Measurements from ENCODE around the gene STAT1.

Gene STAT1

DNA sequence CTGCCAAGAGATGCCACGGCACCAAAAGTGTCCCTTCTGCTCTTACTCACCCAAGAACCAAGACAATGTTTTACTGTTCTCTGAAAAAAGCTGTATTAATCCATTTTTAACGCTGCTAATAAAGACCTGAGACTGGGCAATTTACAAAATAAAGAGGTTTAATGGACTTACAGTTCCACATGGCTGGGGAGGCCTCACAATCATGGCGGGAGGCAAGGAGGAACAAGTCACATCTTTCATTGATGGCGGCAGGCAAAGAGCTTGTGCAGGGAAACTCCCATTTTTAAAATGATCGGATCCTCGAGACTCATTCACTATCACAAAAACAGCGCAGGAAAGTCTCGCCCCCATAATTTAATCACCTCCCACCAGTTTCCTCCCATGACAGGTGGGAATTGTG, 1.9 kb upstream of the STAT1 start:
- H3K4me1 ChIP-seq (ENCODE audit: control insufficient read depth, insufficient read depth, low read length), result peaks cover 26% of the 10 kb centered on the region
- H3K27ac ChIP-seq (ENCODE audit: low read length), result no peak overlapping the region
- peaks cover 0 to 6% of the 10 kb centered on the region in 2 donors for H3K36me3 ChIP-seq (ENCODE audit: control insufficient read depth in 2 of 2, insufficient read depth in 2 of 2, low read length in 2 of 2)
- H3K27me3 ChIP-seq (ENCODE audit: control insufficient read depth in 1 of 2, insufficient read depth in 2 of 2, low read length in 2 of 2), result no peaks in the 10 kb centered on the region
- no peaks in the 10 kb centered on the region for H3K9me3 ChIP-seq (ENCODE audit: control insufficient read depth in 2 of 2, low read length in 2 of 2)
- no peak overlapping the region for H3K4me3 ChIP-seq (ENCODE audit: low read length in 2 of 2)
- H3K9ac ChIP-seq (ENCODE audit: low read length in 2 of 2), result no peak overlapping the region

DNA sequence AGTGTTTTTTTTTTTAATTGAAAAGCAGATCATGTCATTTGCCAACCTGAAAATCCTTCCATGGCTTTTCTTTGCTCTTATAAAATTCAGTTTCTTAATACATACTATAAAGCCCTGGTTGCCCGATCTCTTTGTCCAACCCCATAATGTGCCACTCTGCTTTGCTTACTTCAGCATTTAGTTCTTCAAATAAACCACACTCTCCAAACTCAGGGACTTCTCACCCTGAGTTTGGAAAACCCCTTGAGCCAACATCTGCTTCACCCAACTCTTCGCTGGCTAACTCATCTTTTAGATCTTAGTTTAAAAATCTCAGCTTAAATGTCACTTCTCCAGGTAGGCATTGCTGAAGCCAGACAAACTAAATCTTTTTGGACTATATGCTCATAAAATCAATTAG, 1.3 kb upstream of the STAT1 start:
- Histone ChIP-seq H3K27me3 (ENCODE audit: control insufficient read depth in 1 of 2, insufficient read depth in 2 of 2, low read length in 2 of 2) (no peaks in the 10 kb centered on the region), H3K36me3 (ENCODE audit: control insufficient read depth in 2 of 2, insufficient read depth in 2 of 2, low read length in 2 of 2) (peaks cover 0 to 6% of the 10 kb centered on the region in 2 donors), H3K9me3 (ENCODE audit: control insufficient read depth in 2 of 2, low read length in 2 of 2) (no peaks in the 10 kb centered on the region), H3K4me3 (ENCODE audit: low read length in 2 of 2) (no peak overlapping the region), H3K4me1 (ENCODE audit: control insufficient read depth, insufficient read depth, low read length) (peaks cover 24% of the 10 kb centered on the region), H3K9ac (ENCODE audit: low read length in 2 of 2) (no peak overlapping the region), H3K27ac (ENCODE audit: low read length) (no peak overlapping the region)

DNA sequence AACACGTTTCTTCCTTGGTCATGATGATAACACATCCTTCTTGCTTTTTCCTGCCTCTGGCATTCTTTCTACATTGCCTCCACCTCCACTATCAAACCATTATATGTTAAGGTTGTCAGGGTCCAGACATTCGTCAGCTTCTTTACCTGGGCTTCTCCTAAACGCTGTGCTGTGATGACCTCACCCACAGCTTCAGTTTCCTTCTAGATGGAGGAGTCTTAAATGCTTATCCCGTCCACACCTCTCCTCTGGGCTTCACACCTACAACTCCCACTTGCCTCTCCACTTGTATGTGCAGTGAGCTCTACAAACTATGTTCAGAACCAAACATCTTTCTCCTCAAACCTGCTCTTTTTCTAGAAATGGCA, 666 bp upstream of the STAT1 start:
- H3K9me3 ChIP-seq (ENCODE audit: control insufficient read depth in 2 of 2, low read length in 2 of 2), result no peaks in the 10 kb centered on the region
- H3K27ac ChIP-seq (ENCODE audit: low read length), result peak overlapping the region; percentile 86
- H3K9ac ChIP-seq (ENCODE audit: low read length in 2 of 2), result peak overlapping the region; percentile 80
- peak overlapping the region; percentile 85 to 99 for H3K4me3 ChIP-seq (ENCODE audit: low read length in 2 of 2)
- H3K36me3 ChIP-seq (ENCODE audit: control insufficient read depth in 2 of 2, insufficient read depth in 2 of 2, low read length in 2 of 2), result peaks cover 1 to 11% of the 10 kb centered on the region in 2 donors
- H3K27me3 ChIP-seq (ENCODE audit: control insufficient read depth in 1 of 2, insufficient read depth in 2 of 2, low read length in 2 of 2), result no peaks in the 10 kb centered on the region
- H3K4me1 ChIP-seq (ENCODE audit: control insufficient read depth, insufficient read depth, low read length), result peaks cover 24% of the 10 kb centered on the region

DNA sequence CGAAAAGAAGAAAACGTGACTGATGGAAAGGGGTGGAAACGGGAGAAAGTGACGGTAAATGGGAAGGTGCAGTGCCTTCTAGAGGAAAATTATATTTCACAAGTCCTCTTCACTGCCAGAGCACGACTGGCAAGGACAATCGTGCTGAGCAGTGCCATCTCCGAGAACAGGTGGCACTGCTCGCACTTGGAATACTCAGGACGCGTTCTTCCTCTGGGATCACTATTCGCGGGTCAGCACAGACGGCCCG, 364 bp downstream of the STAT1 start:
- Histone ChIP-seq H3K36me3 (ENCODE audit: control insufficient read depth in 2 of 2, insufficient read depth in 2 of 2, low read length in 2 of 2) (peaks cover 4 to 15% of the 10 kb centered on the region in 2 donors), H3K9me3 (ENCODE audit: control insufficient read depth in 2 of 2, low read length in 2 of 2) (no peaks in the 10 kb centered on the region), H3K9ac (ENCODE audit: low read length in 2 of 2) (peak overlapping the region; percentile 86 to 93), H3K4me1 (ENCODE audit: control insufficient read depth, insufficient read depth, low read length) (peaks cover 24% of the 10 kb centered on the region), H3K27me3 (ENCODE audit: control insufficient read depth in 1 of 2, insufficient read depth in 2 of 2, low read length in 2 of 2) (no peaks in the 10 kb centered on the region), H3K27ac (ENCODE audit: low read length) (peak overlapping the region; percentile 86), H3K4me3 (ENCODE audit: low read length in 2 of 2) (peak overlapping the region; percentile 97 to 99)

DNA sequence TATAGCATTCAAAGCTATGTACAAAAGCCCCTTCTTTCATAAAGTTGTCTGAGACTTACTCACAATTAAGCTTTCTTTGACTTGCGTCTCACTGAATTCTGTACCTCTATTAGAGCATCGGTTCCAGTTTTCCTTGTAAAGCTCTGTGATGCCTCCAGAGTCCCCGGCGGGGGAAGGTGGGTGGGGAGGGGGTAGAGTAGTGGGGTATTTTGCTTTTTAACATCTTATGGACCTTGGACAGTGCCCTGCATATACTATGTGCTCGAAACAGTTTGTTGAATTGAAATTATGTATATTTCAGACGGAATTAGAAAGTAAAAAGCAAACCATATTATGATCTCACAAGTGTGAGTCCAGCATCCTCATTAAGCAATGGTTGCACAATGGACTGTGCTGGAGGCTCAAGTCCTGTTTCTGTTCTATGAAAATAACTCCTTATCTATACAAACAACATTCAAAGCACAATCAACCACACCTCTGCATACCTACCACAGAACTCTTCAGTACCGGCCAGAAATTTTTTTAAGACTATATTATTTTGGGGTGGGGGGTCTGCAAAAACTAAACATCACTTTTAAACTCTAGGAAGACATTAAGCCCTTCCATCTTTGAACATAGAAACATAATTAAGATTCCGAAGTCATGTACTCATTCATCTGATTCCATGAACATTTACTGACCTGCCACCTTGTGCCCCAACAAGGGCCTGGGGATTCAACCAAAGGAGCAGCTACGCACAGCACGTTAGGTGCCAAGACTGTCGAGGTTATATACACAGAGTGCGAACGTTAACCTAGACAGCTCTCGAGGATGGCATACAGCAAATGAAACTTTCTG, 908 bp downstream of the STAT1 start:
- H3K27me3 ChIP-seq (ENCODE audit: control insufficient read depth in 1 of 2, insufficient read depth in 2 of 2, low read length in 2 of 2), result no peaks in the 10 kb centered on the region
- H3K4me1 ChIP-seq (ENCODE audit: control insufficient read depth, insufficient read depth, low read length), result peaks cover 24% of the 10 kb centered on the region
- peak overlapping the region; percentile 86 to 93 for H3K9ac ChIP-seq (ENCODE audit: low read length in 2 of 2)
- peaks cover 8 to 19% of the 10 kb centered on the region in 2 donors for H3K36me3 ChIP-seq (ENCODE audit: control insufficient read depth in 2 of 2, insufficient read depth in 2 of 2, low read length in 2 of 2)
- H3K9me3 ChIP-seq (ENCODE audit: control insufficient read depth in 2 of 2, low read length in 2 of 2), result no peaks in the 10 kb centered on the region
- peak overlapping the region; percentile 86 for H3K27ac ChIP-seq (ENCODE audit: low read length)
- H3K4me3 ChIP-seq (ENCODE audit: low read length in 2 of 2), result peak overlapping the region; percentile 97 to 99

DNA sequence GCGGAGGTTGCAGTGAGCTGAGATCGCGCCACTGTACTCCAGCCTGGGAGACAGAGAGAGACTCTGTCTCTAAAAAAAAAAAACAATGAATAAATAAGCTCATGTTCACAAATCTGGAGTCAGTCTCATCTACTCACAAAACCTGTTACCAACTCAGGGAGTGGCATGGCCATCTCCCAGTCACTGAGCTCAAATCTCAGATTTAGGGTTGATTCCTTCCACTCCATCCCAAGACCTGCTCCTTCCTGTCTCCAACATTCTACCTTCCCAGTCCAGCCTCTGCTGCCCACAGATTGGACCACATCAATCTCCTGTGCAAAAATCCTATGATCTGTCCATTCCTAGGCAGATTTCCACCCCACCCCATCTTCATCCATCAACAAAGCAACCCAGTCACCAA, 1.6 kb downstream of the STAT1 start:
- no peak overlapping the region for H3K27ac ChIP-seq (ENCODE audit: low read length)
- peak overlapping the region; percentile 97 to 99 for H3K4me3 ChIP-seq (ENCODE audit: low read length in 2 of 2)
- no peak overlapping the region for H3K9ac ChIP-seq (ENCODE audit: low read length in 2 of 2)

DNA sequence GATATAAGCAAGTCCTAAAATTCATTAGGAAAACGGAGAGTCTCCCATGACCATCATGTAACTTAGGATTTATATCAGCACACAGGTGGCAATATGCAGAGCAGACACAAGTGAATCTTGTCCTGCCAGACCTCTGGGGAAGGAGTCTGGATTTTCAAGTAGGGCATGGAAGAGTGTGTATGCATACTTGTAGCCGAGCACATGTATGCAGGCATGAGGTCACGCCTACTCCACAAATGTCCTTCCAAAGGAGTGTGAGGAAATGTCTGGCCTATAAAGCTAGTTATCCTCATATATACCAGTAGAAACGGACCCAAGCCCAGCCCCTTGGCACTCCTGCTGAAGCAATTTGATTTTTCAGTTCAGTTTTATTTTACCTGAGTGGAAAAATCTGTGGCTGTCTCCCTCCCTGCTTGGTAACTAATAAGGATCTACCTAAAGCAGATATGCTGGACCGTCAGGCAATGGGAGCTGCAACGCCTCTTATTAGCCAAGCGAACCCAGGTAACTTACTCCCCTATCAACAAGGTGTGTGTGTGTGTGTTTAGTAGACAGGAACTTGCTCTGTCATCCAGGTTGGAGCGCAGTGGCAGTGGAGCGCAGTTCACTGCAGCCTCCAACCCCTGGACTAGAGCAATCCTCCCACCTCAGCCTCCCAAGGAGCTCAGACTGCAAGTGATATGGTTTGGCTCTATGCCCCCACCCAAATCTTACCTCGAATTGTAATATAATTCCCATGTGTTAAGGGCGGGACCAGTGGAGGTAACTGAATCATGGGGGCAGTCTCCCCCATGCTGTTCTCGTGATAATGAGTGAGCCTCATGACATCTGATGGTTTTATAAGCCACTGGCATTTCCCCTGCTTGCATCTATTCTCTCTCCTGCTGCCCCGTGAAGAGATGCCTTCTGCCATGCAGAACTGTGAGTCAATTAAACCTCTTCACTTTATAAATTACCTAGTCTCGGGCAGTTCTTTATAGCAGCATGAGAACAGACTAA, 2.8 kb downstream of the STAT1 start:
- H3K9me3 ChIP-seq (ENCODE audit: control insufficient read depth in 2 of 2, low read length in 2 of 2), result no peaks in the 10 kb centered on the region
- H3K27me3 ChIP-seq (ENCODE audit: control insufficient read depth in 1 of 2, insufficient read depth in 2 of 2, low read length in 2 of 2), result no peaks in the 10 kb centered on the region
- H3K4me3 ChIP-seq (ENCODE audit: low read length in 2 of 2), result no peak overlapping the region
- peaks cover 24% of the 10 kb centered on the region for H3K4me1 ChIP-seq (ENCODE audit: control insufficient read depth, insufficient read depth, low read length)
- H3K27ac ChIP-seq (ENCODE audit: low read length), result no peak overlapping the region
- H3K36me3 ChIP-seq (ENCODE audit: control insufficient read depth in 2 of 2, insufficient read depth in 2 of 2, low read length in 2 of 2), result peaks cover 19 to 33% of the 10 kb centered on the region in 2 donors
- H3K9ac ChIP-seq (ENCODE audit: low read length in 2 of 2), result no peak overlapping the region

More for the DNA sequence above, 1.6 kb downstream of the STAT1 start:
- peaks cover 24% of the 10 kb centered on the region for H3K4me1 ChIP-seq (ENCODE audit: control insufficient read depth, insufficient read depth, low read length)
- peaks cover 8 to 22% of the 10 kb centered on the region in 2 donors for H3K36me3 ChIP-seq (ENCODE audit: control insufficient read depth in 2 of 2, insufficient read depth in 2 of 2, low read length in 2 of 2)
- no peaks in the 10 kb centered on the region for H3K27me3 ChIP-seq (ENCODE audit: control insufficient read depth in 1 of 2, insufficient read depth in 2 of 2, low read length in 2 of 2)
- H3K9me3 ChIP-seq (ENCODE audit: control insufficient read depth in 2 of 2, low read length in 2 of 2), result no peaks in the 10 kb centered on the region

DNA sequence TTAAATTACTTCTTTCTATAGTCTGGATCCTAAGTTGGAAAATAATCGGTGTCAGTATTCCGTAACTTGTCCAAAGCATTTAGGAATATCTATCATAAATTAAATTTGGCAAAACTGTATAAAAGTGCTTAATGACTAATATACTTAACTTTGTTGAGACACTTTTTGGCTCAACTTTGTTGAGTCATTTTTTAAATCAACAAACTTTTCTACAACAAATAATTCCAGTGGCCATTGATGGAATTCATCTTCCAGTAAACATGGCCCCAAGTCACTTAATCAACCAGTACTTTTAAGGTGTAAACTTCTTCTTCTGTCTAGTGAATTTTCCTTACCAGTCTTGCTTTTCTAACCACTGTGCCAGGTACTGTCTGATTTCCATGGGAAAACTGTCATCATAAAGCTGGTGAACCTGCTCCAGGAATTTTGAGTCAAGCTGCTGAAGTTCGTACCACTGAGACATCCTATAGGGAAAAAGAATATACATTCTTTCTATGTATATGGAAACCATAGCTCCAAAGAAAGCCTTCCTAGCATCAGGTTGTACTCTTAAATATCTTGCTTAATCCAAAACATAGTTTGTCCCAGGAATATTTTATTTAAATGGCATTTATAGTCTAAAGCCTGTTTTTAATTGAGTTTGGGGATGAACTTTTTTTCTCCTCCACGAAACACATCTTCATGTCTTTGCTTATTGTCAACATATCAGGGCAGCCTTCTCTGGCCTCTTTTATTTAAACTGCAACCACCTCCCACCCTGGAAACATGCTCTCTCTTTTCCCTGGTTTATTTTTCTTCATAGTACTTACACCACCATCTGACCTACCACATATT, 4.2 kb downstream of the STAT1 start:
- no peak overlapping the region for H3K4me3 ChIP-seq (ENCODE audit: low read length in 2 of 2)
- peaks cover 24% of the 10 kb centered on the region for H3K4me1 ChIP-seq (ENCODE audit: control insufficient read depth, insufficient read depth, low read length)
- H3K27ac ChIP-seq (ENCODE audit: low read length), result no peak overlapping the region
- no peak overlapping the region for H3K9ac ChIP-seq (ENCODE audit: low read length in 2 of 2)
- peaks cover 32 to 46% of the 10 kb centered on the region in 2 donors for H3K36me3 ChIP-seq (ENCODE audit: control insufficient read depth in 2 of 2, insufficient read depth in 2 of 2, low read length in 2 of 2)
- H3K9me3 ChIP-seq (ENCODE audit: control insufficient read depth in 2 of 2, low read length in 2 of 2), result no peaks in the 10 kb centered on the region
- no peaks in the 10 kb centered on the region for H3K27me3 ChIP-seq (ENCODE audit: control insufficient read depth in 1 of 2, insufficient read depth in 2 of 2, low read length in 2 of 2)

DNA sequence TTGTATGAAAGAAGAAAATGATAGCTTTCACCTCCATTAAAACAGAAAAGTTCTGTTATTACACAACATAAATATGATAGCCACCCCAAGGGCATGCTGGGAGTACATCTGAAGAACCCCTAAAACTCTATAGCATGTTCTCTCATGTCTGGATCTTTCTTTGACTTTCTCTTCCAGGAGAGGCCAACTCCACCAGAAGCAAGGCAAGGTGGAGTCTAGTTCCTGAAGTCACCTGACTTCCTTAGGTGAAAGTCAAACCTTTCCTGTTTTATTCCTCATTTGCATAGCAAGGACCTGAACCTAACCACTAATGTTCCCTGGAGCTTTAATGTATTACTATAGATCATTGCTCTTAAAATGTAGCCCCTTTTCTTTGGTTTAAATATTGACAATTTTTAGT, 5.7 kb downstream of the STAT1 start:
- no peak overlapping the region for H3K9ac ChIP-seq (ENCODE audit: low read length in 2 of 2)
- no peak overlapping the region for H3K27ac ChIP-seq (ENCODE audit: low read length)
- no peaks in the 10 kb centered on the region for H3K9me3 ChIP-seq (ENCODE audit: control insufficient read depth in 2 of 2, low read length in 2 of 2)
- H3K27me3 ChIP-seq (ENCODE audit: control insufficient read depth in 1 of 2, insufficient read depth in 2 of 2, low read length in 2 of 2), result no peaks in the 10 kb centered on the region
- peaks cover 16% of the 10 kb centered on the region for H3K4me1 ChIP-seq (ENCODE audit: control insufficient read depth, insufficient read depth, low read length)
- H3K4me3 ChIP-seq (ENCODE audit: low read length in 2 of 2), result no peak overlapping the region
- H3K36me3 ChIP-seq (ENCODE audit: control insufficient read depth in 2 of 2, insufficient read depth in 2 of 2, low read length in 2 of 2), result peaks cover 40 to 57% of the 10 kb centered on the region in 2 donors

DNA sequence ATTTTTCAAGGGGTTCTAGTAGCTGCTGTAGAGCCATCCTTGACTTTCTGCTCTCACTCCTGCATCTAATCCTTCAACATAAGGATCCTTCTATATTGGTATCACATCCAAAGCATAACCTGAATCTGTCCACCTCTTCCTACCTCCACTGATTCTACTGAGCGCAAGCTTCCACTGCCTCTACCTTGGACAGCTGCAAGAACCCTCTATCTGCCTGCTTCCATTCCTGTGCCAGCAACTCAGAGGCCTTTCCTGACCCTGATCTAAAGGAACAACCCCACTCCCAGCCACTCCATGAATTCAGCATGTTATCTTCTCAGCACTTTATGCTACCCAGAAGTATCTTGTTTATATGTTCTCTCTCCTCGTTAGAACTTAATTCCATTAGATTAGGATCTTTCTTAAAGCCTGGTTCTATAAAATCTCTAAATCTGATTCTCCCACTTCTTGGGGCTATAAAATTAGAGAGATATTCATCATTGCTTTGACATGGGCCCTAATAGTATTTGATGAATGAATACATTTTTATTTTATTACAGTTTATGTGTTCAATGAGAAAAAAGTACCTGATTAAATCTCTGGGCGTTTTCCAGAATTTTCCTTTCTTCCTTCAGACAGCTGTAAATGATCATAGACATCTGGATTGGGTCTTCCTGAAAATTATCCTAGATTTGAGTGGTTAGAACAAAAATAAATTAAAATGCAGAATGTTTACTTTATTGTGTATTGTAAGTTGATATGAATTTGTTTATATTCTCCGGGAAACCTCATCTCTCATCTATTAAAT, 6.8 kb downstream of the STAT1 start:
- Histone ChIP-seq H3K4me3 (ENCODE audit: low read length in 2 of 2) (no peak overlapping the region), H3K9ac (ENCODE audit: low read length in 2 of 2) (no peak overlapping the region), H3K9me3 (ENCODE audit: control insufficient read depth in 2 of 2, low read length in 2 of 2) (no peaks in the 10 kb centered on the region), H3K4me1 (ENCODE audit: control insufficient read depth, insufficient read depth, low read length) (peaks cover 6% of the 10 kb centered on the region), H3K27ac (ENCODE audit: low read length) (no peak overlapping the region), H3K27me3 (ENCODE audit: control insufficient read depth in 1 of 2, insufficient read depth in 2 of 2, low read length in 2 of 2) (no peaks in the 10 kb centered on the region), H3K36me3 (ENCODE audit: control insufficient read depth in 2 of 2, insufficient read depth in 2 of 2, low read length in 2 of 2) (peaks cover 43 to 61% of the 10 kb centered on the region in 2 donors)

Measured in stomach smooth muscle (tissue), 2 donors.